HG03565 (cell line): ENCODE measurements around the gene ATP6V0E2.
A peak's percentile ranks its signal among the peaks of the same experiment; 100 is the strongest.
"Not testable (repeated sequence)": the region's sequence is repeated elsewhere in the genome, so short reads cannot be mapped to it uniquely, and the experiment has no call there.

ENCODE experiments used
- ATAC-seq: cut with Tn5 transposase; IDR thresholded peaks from one replicate; pipeline ENCODE4 v1.9.1; 2021; ENCODE audit warnings: mild to moderate bottlenecking, moderate library complexity; ENCODE audit not compliant: unreplicated experiment

The ATP6V0E2 gene

DNA sequence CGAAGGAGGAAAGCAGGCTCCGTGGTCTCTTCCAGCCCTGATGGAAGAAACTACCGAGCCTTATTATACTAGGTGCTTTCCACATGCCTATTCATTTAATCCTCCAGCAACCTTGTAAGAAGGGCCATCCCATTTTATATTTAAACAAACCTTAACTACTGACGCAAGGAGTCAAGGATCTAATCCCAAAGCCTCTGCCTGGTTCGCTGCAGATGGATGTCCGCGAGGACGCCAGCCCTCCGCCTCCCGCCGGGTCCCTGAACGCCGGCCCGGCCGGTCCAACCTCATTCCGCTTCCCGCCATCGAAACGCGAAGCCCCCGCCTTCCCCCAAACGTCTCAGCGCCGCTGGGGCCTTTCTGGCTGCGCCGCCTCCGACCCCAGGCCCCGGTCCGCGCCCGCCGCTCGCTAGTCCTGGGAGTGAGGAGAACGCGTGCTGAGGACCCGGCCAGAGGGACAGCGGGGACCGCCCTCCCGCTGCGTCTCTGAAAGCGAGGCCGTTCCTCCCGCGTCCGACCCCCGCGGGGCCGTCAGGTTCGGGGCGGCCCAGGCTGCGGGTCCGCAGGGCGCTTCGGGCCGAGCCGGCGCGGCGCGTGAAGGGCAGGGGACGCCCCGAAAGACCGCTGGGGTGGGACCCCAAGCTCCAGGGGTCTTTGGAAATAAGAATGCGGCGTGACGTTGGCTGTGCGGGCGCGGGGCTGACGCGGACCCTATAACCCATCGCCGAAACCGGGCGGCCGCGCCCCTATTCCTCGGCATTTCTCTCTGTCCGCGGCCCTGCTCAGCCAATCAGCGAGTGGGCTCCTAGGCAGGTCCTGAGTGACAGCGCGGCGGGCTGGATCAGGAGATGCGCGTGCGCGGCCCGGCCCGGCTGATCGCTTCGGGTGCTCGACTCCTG lies at the start of gene ATP6V0E2:
Gene ATP6V0E2, plus strand, starts transcription at position 896 of the 896 bp plus-strand sequence. CDS start 97 bp downstream, outside the sequence.
- ATAC-seq, result peak; percentile 82

DNA sequence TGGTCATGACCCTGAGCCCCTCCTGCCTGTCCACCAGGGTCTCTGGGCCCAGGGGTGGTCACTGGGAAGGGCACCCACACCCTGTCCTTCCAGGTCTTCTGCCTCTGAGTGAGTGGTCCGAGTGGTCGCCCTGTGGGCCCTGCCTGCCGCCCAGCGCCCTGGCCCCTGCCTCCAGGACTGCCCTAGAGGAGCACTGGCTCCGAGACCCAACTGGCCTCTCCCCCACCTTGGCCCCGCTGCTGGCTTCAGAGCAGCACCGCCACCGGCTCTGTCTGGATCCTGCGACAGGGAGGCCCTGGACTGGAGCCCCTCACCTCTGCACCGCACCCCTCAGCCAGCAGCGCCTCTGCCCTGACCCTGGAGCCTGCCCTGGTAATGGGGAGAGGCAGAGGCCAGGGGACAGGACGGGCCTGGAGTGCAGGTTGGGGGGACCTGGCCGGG lies 49.4 kb upstream of the ATP6V0E2 start:
- ATAC-seq, result no peak

DNA sequence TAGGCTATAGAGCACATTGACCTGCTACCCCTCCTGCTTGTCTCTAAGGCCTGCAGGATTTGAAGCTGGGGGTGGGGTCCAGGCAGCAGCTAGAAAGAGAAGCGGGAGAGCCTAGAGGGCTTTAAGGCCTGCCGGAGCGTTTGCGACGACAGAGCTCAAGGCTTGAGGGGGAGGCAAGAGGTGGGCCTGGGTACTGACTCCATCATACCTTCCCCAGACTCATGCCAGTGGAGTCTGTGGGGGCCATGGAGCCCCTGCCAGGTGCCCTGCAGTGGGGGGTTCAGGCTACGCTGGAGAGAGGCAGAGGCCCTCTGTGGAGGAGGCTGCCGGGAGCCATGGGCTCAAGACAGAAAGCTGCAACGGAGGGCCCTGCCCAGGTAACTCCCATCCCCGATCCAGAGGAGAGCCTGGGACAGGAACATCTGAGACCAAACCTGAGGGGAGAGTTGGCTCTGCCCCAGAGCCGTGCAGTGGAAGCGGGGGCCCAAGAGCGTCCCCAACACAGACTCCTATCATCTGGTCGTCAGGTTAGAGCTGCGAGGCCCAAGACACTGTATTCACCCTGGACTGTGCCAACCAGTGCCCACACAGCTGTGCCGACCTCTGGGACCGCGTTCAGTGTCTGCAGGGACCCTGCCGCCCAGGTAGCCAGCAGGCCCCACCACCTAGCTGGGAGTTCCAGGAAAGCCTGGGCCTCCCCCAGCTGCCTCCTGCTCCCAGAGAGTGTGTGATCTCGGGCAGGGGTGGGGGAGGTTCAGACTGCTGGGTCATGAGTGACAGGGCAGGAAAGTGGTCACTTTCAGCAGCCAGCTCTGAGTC lies 48.8 kb upstream of the ATP6V0E2 start:
- no peak for ATAC-seq

DNA sequence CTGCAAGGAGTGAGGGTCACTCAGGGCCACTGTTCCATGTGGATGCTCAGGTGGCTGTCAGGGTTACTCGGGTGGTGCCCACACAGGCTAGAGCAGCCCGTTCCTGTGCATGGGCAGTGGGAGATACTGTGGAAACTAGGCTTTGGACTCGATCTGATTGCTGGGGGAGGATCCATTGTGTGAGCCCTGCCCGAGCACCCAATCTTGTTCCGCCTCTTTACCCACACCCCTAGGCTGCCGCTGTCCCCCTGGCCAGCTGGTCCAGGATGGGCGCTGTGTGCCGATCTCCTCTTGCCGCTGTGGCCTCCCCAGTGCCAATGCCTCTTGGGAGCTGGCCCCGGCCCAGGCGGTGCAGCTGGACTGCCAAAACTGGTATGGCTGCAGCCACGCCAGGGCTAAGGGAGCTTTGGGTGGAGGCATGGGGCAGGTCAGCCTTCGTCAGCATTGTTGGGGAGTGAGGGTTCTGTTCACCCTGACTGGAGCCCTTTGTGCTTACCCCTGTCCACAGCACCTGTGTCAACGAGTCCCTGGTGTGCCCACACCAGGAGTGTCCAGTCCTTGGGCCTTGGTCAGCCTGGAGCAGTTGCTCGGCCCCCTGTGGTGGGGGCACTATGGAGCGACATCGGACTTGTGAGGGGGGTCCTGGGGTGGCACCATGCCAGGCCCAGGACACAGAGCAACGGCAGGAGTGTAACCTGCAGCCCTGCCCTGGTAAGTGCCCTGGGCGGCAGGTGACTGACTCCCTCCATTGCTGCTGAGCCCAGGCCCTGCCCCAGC lies 48.0 kb upstream of the ATP6V0E2 start:
- no peak for ATAC-seq

DNA sequence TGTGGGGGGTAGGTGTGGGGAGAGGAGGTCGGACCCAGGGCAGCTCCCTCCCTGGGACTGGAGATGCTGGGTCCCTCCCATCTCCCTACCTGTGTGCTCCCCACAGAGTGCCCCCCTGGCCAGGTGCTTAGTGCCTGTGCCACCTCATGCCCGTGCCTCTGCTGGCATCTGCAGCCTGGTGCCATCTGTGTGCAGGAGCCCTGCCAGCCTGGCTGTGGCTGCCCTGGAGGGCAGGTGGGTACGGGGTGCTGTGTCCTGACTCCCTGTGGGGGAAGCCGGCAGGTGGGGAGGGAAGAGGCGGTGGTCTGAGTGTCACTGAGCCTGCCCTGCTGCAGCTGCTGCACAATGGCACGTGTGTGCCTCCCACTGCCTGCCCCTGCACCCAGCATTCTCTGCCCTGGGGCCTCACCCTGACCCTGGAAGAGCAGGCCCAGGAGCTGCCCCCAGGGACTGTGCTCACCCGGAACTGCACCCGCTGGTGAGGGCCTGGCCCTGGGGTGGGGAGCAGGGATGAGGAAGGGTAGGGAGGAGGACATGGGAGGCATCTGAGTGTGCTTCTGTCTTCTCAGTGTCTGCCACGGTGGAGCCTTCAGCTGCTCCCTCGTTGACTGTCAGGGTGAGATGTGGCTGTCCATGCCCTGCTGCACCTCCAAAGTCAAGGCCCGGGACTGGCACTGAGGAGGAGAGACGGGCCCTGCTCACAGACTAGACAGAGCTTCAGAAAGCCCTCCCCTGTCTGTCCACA lies 47.3 kb upstream of the ATP6V0E2 start:
- ATAC-seq, result no peak

DNA sequence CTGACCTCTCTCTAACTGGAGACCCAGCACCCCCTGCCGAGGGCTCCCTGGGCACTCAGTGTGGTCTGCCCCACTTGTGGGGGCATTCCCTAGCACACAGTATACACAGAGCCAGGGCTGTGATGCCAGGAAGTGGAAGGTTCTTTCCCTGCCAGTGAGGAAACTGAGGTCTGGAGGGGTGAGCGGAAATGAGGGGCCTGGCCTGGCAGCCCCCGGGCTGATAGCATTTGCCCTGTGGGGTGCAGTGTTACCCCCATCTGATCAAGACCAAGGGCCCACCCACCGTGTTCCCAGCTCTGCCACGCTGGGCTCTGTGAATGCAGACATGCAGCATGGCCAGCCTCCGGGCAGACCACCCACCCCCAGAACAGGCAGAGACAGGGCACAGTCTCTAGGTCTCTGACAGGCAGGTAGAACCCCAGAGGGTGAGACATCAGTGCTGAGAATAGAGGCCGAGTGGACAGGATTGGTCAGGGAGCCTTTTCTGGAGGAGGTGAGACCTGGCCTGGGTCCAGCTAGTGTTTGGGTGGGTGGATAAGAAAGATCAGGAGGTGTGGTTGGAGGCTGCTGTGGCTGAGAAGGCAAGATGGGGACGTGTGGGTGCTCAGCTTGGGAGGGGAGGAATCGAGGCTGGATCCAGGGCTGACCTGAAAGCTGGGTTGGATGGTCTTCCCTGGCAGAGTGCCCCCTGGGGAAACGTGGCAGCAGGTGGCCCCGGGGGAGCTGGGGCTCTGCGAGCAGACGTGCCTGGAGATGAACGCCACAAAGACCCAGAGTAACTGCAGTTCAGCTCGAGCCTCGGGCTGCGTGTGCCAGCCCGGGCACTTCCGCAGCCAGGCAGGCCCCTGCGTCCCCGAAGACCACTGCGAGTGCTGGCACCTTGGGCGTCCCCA lies 46.4 kb upstream of the ATP6V0E2 start:
- ATAC-seq, result no peak

DNA sequence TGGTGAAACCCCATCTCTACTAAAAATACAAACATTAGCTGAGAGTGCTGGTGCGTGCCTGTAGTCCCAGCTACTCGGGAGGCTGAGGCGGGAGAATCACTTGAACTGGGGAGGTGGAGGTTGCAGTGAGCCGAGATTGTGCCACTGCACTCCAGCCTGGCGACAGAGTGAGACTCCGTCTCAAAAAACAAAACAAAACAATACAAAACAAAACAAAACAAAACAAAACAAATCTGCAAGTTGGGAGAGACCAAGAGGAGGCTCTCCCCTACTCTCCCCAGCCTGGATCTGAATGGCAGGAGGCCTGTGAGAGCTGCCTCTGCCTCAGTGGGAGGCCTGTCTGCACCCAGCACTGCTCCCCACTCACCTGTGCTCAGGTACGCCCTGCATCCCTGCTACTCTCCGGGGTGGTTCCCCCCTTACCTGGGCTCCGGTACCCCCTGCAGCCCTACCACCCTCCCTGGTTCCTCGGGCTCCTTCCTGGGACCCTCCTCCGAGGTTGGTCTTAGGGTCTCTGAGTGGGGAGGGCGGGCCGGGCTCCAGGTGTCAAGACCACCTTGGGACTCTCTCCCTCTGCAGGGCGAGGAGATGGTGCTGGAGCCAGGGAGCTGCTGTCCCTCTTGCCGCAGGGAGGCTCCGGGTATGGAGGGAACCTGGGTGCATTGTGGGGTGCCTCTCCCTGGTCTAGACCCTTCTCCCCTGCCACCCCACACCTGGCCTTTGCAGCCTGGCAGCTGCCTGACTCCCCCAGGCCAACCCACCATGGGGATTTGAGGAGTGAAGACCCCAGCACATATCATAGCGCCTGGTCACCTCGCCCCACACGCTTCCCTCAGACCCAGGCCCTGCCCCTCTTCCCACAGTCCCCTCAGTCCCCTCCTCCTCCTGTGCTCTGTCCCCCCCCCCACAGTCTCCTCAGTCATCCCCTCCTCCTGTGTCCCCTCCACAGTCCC lies 45.1 kb upstream of the ATP6V0E2 start:
- no peak for ATAC-seq

DNA sequence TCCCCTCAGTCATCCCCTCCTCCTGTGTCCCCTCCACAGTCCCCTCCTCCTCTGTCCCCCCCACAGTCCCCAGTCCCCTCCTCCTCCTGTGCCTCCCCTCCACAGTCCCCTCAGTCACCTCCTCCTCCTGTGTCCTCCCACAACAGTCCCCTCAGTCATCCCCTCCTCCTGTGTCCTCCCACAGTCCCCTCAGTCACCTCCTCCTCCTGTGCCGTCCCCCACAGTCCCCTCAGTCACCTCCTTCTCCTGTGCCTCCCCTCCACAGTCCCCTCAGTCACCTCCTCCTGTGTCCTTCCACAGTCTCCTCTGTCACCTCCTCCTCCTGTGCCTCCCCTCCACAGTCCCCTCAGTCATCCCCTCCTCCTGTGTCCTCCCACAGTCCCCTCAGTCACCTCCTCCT lies 43.2 kb upstream of the ATP6V0E2 start:
- ATAC-seq, result not testable (repeated sequence)

DNA sequence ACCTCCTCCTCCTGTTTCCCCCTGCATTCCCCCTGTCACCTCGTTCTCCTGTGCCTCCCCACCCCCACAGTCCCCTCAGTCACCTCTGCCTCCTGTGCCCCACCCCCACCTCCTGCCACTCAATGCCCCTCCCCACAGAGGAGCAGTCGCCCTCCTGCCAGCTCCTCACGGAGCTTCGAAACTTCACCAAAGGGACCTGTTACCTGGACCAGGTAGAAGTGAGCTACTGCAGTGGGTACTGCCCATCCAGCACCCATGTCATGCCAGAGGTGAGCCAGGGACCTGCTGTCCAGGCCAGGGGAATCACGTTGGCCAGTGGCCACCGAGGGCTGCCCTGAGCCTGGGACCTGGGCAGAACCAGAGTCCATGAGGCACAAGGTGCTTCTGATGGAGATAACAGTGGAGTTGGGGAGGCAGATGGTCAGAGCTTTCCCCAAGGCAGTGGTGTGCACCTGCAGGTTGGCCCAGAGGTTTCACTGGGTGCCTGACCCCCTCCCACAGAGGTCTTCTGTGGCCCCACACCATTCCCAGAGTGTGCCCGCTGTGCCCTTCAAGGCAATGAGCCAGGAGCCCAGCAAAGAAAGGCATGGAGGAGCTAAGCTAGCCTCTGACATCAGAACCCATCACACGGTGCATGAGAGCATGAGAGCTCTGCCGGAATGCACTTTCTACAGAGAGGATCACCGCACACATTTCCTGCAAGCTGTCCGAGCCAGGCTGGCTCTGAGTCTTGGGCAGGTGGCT lies 42.6 kb upstream of the ATP6V0E2 start:
- no peak for ATAC-seq

DNA sequence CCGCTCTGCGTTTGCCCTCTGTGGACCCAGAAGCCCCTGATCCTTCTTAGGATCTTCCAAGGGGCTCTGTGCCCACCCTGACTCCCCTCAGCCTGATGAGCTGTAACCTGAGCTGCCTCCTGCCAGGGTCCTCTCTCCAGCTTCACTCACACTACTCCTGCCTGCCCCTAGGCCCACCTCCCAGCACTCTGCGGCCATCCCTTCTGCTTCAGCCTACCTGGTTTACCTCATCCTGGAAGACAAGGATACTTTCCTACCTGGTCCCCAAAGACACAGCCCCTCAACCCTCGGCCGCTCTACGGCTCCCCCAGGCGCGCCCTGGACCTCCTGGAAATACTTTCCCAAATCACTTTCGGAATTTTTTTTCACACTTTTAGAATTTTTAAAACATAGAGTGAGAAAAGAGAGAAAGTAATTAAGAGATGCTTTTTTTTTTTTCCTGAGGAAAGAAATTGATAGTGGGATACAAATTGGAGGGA lies 42.0 kb upstream of the ATP6V0E2 start:
- no peak for ATAC-seq

DNA sequence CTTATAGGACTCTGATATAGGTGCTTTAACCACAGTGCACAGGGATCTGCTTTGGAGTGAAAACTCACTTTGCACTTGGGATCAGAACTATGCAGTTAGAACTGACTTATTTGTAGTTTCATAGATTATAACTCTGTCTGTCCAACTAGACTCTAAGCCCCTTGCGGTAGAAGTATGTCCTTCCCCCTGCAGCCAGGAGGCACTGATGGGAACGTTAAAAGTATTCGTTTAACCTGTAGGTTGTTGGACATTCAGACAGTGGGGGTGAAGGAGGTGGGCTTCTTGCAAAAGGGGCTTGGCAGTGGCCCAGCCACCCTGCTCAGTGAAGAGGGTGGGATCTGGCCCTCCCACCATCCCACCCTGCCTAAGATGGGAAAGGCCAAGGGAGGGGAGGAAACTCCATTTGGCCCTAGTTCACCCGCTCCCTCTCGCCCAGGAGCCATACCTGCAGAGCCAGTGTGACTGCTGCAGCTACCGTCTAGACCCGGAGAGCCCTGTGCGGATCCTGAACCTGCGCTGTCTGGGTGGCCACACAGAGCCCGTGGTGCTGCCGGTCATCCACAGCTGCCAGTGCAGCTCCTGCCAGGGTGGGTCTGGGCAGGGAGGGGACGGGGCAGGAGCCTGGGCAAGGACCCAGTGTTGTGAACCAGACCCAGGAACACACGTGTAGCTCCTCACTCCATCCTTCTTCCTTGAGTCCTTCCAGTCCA lies 41.3 kb upstream of the ATP6V0E2 start:
- ATAC-seq, result no peak

DNA sequence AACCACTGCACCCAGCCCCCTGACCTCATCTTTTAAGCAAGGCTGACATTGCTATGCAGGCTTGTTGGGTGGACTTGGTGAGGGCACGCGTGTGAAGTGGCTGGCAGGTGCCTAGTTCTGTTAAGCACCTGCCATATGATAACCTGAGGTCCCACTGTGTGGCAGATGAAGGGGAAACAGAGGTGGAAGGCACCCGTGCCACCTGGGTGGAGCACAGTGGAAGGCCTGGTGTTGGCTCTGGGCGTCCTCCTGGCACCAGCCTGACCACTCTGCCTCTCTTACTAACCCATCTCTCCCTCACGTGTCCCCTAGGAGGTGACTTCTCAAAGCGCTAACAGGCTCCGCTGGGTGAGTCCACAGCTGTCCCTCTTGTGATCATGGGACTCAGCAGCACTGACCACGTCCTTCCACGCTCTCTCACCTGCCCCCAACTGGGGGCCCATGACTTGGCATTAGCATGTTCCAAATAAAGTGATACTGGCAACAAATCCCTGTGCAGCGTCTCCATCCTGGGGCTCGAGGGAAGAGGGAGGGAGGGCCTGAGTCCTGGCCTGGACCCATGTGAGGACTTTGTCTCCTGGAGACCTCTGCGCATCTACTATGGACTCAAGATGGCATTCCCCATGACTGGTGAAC lies 40.2 kb upstream of the ATP6V0E2 start:
- no peak for ATAC-seq

DNA sequence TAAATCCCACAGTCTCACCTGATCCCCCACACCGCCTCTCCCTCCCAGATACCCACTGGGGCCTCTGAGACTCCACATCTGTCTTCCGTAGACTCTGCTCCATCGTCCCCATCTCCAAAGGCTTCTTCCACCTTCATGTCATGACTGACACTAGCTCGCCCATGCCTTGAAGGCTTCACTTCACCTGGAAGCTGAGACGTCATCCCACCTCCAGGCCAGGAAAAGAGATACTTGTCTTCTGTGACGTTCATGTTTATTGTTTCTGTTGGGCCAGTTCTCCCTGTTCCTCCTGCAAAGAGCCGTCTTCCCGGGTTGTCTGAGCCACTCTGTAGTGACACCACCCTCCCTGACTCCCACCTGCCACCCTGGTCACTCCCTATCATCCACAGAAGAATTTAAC lies 39.2 kb upstream of the ATP6V0E2 start:
- ATAC-seq, result no peak

DNA sequence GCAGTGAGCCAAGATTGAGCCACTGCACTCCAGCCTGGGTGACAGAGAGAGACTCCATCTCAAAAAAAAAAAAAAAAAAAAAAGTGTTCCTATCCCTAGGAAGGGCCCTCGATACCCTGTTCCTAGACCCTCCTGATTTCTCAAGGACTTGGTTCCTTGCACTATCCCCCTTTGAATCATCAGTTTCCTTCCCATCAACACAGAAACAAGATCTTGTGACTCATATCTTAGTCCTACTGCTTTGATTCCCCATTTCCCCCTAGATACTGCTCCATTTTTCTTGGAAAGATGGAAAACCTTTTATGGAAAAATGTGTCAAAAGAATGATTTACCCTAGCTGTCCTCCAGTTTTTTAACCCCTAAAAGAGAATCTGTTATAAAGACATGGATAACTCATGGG lies 37.3 kb upstream of the ATP6V0E2 start:
- ATAC-seq, result no peak

DNA sequence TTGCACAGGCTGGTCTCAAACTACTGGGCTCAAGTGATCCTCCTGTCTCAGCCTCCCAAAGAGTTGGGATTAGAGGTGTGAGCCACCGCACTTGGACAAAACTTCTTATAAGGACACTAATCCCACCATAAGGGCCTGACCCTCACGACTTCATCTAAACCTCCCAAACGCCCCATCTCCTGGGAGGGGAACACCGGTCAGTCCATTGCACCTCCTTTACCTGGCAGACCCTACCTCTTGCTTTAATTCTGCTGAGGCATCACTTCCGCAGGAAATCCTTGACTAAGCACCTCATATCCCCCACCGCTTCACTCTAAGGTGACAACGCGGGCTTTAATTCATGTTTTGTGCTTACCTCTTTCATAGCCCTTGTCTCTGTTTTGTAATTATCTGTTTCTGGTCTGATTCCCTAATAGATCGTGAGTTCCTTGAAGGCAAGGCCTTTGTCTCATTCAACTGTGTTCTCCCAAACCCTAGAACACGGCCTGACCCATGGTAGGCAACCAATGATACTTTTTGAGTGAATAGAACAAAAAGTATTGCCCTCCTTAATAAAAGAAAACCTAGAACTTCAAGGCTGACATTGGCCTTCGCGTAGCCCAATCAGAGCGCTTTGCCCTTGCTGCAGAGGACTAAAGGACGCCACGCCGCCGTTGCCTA lies 36.1 kb upstream of the ATP6V0E2 start:
- no peak for ATAC-seq
